ENCODE data around the gene SERPIND1.

The SERPIND1 gene

DNA sequence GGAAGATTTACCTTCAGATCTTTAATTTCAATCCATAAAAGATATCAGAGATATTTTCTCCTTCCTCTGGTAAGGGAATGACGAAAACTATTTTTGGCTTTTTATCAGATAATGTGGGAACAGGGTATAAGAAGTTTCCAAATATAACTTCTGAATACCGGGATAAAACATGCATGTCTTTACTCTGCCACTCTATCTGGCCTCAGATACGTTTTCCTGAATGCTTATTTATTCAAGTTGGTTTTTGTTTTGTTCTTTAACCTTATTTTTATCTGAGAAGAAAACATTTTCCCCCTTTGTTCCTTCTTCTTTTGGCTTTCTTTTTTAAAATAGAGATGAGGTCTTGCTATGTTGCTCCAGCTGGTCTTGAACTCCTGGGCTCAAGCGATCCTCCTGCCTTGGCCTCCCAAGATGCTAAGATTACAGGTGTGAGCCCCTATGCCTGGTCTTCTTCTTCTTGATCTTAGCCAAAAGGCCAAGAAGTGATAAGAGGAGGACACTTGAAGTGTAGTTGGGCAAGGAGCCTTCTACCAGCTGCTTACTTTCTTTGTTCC, 1.5 kb downstream of the SERPIND1 start:
- no peak for DNase-seq (ENCODE audit: low read depth in 2 of 2)

DNA sequence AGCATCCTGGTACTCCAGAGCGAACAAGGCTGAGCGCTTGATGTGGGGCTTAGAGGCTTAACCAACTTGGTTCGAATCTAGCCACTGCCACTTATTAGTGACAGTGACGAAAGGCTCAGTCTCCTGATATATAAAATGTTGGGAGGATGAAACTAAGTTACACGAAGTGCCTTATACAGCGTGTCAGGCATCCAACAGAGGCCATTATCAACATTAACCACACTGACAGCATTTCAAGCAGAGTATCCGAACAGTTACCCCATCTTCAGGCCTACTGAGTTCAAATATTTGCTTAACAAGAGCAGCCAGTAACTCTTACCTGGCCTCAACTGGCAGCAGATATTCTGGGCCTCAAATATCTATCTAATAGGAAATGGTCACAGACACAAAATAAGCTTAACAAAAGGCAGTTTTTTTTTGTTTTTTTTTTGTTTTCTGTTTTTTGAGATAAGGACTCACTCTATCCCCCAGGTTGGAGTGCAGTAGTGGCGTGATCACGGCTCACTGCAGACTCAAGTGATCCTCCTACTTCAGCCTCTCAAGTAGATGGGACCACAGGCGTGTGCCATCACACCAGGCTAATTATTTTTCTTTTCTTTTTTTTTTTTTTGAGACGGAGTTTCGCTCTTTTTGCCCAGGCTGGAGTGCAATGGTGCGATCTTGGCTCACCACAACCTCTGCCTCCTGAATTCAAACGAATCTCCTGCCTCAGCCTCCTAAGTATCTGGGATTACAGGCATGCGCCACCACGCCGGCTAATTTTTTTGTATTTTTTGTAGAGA, 2.9 kb downstream of the SERPIND1 start:
- DNase-seq (ENCODE audit: low read depth in 2 of 2): no peak

DNA sequence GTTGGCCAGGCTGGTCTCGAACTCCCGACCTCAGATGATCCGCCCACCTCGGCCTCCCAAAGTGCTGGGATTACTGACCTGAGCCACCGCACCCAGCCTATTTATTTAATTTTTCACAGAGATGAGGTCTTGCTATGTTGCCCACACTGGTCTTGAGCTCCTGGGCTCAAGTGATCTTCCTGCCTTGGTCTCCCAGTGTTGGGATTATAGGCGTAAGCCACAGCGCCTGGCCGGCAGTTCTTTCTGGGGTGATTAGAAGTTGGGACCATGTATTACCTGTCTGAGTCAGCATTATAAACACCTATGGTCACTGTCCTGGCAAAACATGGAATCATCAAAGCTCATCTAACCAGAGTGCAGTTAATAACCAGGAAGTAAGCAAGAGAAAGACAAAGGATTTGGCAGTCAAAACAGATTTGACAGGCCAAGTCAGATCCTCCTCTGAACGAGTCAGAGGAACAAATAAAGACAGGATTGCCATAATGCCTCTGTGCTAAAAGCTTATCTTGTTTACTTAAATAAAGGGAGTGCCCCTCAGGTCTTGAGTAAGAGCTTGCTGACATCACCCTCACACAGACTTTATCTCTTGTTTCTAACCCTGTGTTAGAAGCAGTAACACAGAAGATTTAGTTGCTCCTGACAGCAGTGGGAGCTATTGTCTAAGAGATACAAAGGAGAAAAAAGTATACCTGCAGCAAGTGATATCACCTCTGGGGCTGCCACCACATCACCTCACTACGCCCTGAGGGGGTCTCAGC, 3.7 kb downstream of the SERPIND1 start:
- DNase-seq (ENCODE audit: low read depth in 2 of 2): no peak

- no peak for DNase-seq (ENCODE audit: low read depth in 2 of 2)
These were observed 5.3 kb downstream of the SERPIND1 start for GRCh38 chr22:20779014-20779817.

DNA sequence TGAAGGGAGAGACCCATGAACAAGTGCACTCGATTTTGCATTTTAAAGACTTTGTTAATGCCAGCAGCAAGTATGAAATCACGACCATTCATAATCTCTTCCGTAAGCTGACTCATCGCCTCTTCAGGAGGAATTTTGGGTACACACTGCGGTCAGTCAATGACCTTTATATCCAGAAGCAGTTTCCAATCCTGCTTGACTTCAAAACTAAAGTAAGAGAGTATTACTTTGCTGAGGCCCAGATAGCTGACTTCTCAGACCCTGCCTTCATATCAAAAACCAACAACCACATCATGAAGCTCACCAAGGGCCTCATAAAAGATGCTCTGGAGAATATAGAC, 5.9 kb downstream of the SERPIND1 start:
- no peak for DNase-seq (ENCODE audit: low read depth in 2 of 2)

GRCh38 chr22:20781272-20781990, 7.5 kb downstream of the SERPIND1 start:
- no peak for DNase-seq (ENCODE audit: low read depth in 2 of 2)

DNA sequence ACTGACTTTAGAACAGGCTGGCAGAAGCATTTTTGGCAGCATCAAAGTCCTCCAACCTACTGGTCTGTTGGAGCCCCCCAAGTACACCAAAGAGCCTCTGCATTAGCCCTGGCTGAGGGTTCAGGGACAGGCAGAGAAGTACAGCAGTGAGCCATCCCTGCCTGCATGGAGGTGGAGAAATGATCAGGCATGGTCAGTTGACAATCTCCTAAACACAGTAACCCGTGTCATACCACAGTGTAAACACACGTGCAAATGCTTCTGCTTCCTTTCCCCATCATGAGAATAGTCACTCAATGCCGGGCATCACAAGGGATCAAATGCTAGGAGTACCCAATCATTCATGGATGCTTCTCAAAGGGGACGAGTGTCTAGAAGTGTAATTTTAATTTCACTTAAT, 8.2 kb downstream of the SERPIND1 start:
- no peak for DNase-seq (ENCODE audit: low read depth in 2 of 2)

- no peak for DNase-seq (ENCODE audit: low read depth in 2 of 2)
These were observed 8.8 kb downstream of the SERPIND1 start for GRCh38 chr22:20782596-20783299.

GRCh38 chr22:20783300-20783673, 9.4 kb downstream of the SERPIND1 start:
- DNase-seq (ENCODE audit: low read depth in 2 of 2): no peak

- peak in 1 of 2 experiments; percentile 12 for DNase-seq (ENCODE audit: low read depth in 2 of 2)
These were observed 10.2 kb downstream of the SERPIND1 start for GRCh38 chr22:20783844-20784723.

DNA sequence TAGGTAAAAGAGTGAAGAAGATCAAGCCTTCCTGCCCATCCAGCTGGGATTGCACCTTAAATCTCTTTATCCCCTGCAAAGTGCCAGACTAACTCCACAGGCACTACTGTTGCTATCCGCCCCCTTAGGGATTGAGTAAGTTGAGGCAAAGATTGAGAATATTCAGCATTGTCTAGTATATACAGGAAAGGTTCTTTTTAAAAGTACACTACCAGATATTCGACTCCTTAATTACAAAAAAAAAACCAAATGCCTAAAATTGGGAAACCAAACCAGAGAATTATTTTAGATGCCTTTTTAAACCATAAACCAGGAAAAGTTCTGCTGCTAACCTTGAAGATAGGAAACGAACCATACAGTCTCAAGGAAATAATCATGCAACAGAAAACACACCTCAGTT, 11.5 kb downstream of the SERPIND1 start:
- DNase-seq (ENCODE audit: low read depth in 2 of 2): no peak

DNA sequence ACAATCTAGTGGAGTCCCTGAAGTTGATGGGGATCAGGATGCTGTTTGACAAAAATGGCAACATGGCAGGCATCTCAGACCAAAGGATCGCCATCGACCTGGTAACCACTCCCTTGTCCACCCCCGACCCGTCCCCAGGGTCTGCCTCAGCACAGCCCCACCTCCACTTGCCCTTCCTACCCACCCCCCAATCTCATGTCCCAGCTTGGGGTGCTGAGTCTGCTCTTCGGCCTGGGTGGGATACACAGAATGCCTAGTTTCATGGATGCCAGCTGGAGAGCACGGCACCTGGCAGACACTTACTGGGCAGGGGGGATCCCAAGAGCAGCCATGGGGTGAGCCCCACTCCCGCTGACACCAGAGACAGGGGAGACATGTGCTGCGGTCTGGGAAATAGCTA, 12.1 kb downstream of the SERPIND1 start:
- DNase-seq (ENCODE audit: low read depth in 2 of 2): no peak

- DNase-seq (ENCODE audit: low read depth in 2 of 2): no peak
These were observed 12.6 kb downstream of the SERPIND1 start for GRCh38 chr22:20786536-20786979.

DNA sequence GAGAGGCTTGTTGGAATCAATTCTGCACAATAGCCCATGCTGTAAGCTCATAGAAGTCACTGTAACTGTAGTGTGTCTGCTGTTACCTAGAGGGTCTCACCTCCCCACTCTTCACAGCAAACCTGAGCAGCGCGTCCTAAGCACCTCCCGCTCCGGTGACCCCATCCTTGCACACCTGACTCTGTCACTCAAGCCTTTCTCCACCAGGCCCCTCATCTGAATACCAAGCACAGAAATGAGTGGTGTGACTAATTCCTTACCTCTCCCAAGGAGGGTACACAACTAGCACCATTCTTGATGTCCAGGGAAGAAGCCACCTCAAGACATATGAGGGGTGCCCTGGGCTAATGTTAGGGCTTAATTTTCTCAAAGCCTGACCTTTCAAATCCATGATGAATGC, 13.3 kb downstream of the SERPIND1 start:
- DNase-seq (ENCODE audit: low read depth in 2 of 2): no peak

- no peak for DNase-seq (ENCODE audit: low read depth in 2 of 2)
These were observed 14.1 kb downstream of the SERPIND1 start for GRCh38 chr22:20787746-20788626.

GRCh38 chr22:20788627-20789344, 14.9 kb downstream of the SERPIND1 start:
- no peak for DNase-seq (ENCODE audit: low read depth in 2 of 2)

DNA sequence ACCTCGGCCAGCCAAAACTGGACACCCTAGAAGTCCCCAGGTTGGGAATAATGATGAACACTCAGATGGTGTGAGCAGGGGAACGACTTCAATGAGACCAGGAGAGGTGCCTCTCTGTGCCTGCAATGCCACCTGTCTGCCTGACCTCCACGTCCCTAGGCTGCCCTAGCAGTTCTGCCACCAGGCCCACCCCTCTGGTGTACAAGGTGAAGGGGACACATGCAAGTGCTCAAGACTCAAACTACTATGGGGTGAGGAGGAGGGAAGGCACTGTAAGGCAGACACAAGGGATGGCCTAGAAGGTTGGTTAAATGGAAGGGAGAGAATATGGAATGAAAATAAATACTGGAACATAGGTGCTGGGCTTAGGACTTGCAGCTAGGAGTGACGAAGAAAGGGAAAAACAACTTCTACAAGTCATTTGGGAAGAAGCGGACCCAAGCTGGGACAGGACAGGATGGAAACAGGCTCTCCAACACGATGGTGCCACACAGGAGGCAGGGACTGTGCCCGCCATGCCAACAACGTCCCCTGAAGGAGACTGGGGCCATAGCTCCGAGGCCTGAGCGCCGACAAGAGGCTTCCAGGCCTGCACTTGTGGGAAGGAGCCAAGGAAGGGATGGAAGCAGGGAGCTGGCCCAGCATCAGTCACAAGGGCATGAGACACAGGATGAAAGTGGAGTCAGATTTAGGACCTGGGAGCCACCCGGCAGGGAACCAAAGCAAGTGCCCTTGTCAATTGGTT, 18.5 kb downstream of the SERPIND1 start:
- DNase-seq (ENCODE audit: low read depth in 2 of 2): no peak

Data from fibroblast of skin of left quadriceps (primary cell).